GM12878 (cell line): ENCODE results near the gene SERINC5. TPM values are rescaled to one million over a fixed set of nuclear protein-coding genes. Genes with fewer than 3 reads are reported as not detected.

Experiments used
- ATAC-seq: fragments of 200-7000 bp; cut with Tn5 transposase; 3 replicates; pipeline ENCODE4 v1.9.1; 2020; ENCODE audit warnings: mild to moderate bottlenecking, moderate library complexity
- BruUV-seq: library from RNA; stranded (reverse); fragments of 400-500 nt; replicated peaks from 2 replicates; lab custom pipeline; 2021; lab: Mats Ljungman, UMichigan
- CTCF ChIA-PET: fragments of 300-600 bp; sonication (Branson Sonifier 250); formaldehyde crosslinking; extraction: SDS; loops from one replicate; lab custom pipeline; 2021; ENCODE audit warnings: inconsistent platforms; lab: Yijun Ruan, JAX
- POLR2A ChIA-PET: fragments of 350-600 bp; formaldehyde crosslinking; extraction: SDS; loops from one replicate; lab custom pipeline; 2021; ENCODE audit warnings: inconsistent platforms; lab: Charles Lee
- RAD21 ChIA-PET: fragments of 300-600 bp; sonication (Branson Sonifier 250); formaldehyde crosslinking; loops from one replicate; lab custom pipeline; 2023; ENCODE audit warnings: antibody characterized with exemption; ENCODE audit not compliant: unreplicated experiment; lab: Charles Lee
- SMC1A ChIA-PET: fragments of 300-600 bp; sonication (Branson Sonifier 250); formaldehyde crosslinking; loops from one replicate; lab custom pipeline; 2023; ENCODE audit not compliant: unreplicated experiment, uncharacterized antibody; lab: Charles Lee
- DNase-seq: peaks from one replicate; pipeline ENCODE4 v3.0.0-alpha.2; 2011; ENCODE audit warnings: low read depth, low spot score
- FAIRE-seq: peaks from 3 replicates; lab custom pipeline; 2011; peaks lifted over from hg19 to GRCh38; lab: Jason Lieb, UNC
- H2AFZ ChIP-seq: 2 replicates; pipeline ENCODE4 v1.6.0; 2011; ENCODE audit warnings: low read depth, low read length, control low read depth; ENCODE audit not compliant: control insufficient read depth
- H3K27ac ChIP-seq: 2 replicates; pipeline ENCODE4 v1.5.1; 2011; ENCODE audit warnings: control low read depth; ENCODE audit not compliant: control insufficient read depth, insufficient read depth
- H3K27me3 ChIP-seq, 2 experiments: replicated peaks in 1 of 2; 2 replicates each; pipeline versions ENCODE4 v1.6.0 to v1.6.1; 2011; ENCODE audit warnings: low read length in 1 of 2; ENCODE audit not compliant: control insufficient read depth in 2 of 2, insufficient read depth in 2 of 2
- H3K36me3 ChIP-seq, 2 experiments: 2 replicates each; pipeline ENCODE4 v1.5.1; 2011; ENCODE audit warnings: low read length in 1 of 2; ENCODE audit not compliant: control insufficient read depth in 2 of 2, insufficient read depth in 2 of 2
- H3K4me1 ChIP-seq: 2 replicates; pipeline ENCODE4 v1.6.1; 2011; ENCODE audit warnings: mild to moderate bottlenecking, low read length, moderate library complexity, mixed read lengths; ENCODE audit not compliant: control insufficient read depth, insufficient read depth
- H3K4me2 ChIP-seq: 2 replicates; pipeline ENCODE4 v1.6.0; 2011; ENCODE audit warnings: control low read depth; ENCODE audit not compliant: control insufficient read depth, insufficient read depth
- H3K4me3 ChIP-seq: fragments of 200-600 bp; sonication (generic); 2 replicates; pipeline ENCODE4 v1.5.1; 2016
- H3K79me2 ChIP-seq: 2 replicates; pipeline ENCODE4 v1.6.0; 2011; ENCODE audit warnings: low read length; ENCODE audit not compliant: control insufficient read depth, insufficient read depth
- H3K9ac ChIP-seq: 2 replicates; pipeline ENCODE4 v1.8.0; 2011; ENCODE audit warnings: low read length, control low read depth, mixed read lengths; ENCODE audit not compliant: control insufficient read depth, insufficient read depth
- H3K9me3 ChIP-seq: replicated peaks from 3 replicates; pipeline ENCODE4 v1.5.1; 2011; ENCODE audit warnings: mild to moderate bottlenecking, low read length; ENCODE audit not compliant: control insufficient read depth, insufficient read depth
- H4K20me1 ChIP-seq: 2 replicates; pipeline ENCODE4 v1.6.0; 2011; ENCODE audit not compliant: control insufficient read depth, insufficient read depth
- E2F8 ChIP-seq: fragments of 450-650 bp; IDR thresholded peaks from 2 replicates; pipeline ENCODE4 v1.6.1; 2018; ENCODE audit warnings: mild to moderate bottlenecking, low read depth, moderate library complexity; ENCODE audit not compliant: partially characterized antibody
- ELK1 ChIP-seq: IDR thresholded peaks from 2 replicates; pipeline ENCODE4 v1.6.1; 2012; ENCODE audit warnings: low read depth, low read length, improper control_type of control experiment
- HDGF ChIP-seq: fragments of 450-650 bp; IDR thresholded peaks from 2 replicates; pipeline ENCODE4 v1.6.1; 2016; ENCODE audit warnings: antibody characterized with exemption
- IRF3 ChIP-seq: fragments of 450-650 bp; IDR thresholded peaks from 2 replicates; pipeline ENCODE4 v1.6.1; 2014; ENCODE audit warnings: mild to moderate bottlenecking
- MTA2 ChIP-seq: fragments of 450-650 bp; IDR thresholded peaks from 2 replicates; pipeline ENCODE4 v1.6.1; 2016; ENCODE audit warnings: low read depth, mild to moderate bottlenecking, moderate library complexity
- MTA3 ChIP-seq: IDR thresholded peaks from 2 replicates; pipeline ENCODE4 v1.6.1; 2012; ENCODE audit warnings: low read length, inconsistent platforms, borderline replicate concordance
- NFYA ChIP-seq: IDR thresholded peaks from 2 replicates; pipeline ENCODE4 v1.6.1; 2011; ENCODE audit warnings: low read depth, mild to moderate bottlenecking, low read length, improper control_type of control experiment, borderline replicate concordance
- NRF1 ChIP-seq: conservative IDR thresholded peaks from 2 replicates; pipeline ENCODE4 v1.6.1; 2011; ENCODE audit warnings: mild to moderate bottlenecking, low read depth, low read length, improper control_type of control experiment
- RAD21 ChIP-seq: IDR thresholded peaks from 2 replicates; pipeline ENCODE4 v1.6.1; 2011; ENCODE audit warnings: mild to moderate bottlenecking, low read depth, low read length, moderate library complexity; ENCODE audit not compliant: insufficient read depth
- RAD51 ChIP-seq: fragments of 450-650 bp; IDR thresholded peaks from 2 replicates; pipeline ENCODE4 v1.6.1; 2016; ENCODE audit warnings: moderate library complexity, mild to moderate bottlenecking, inconsistent platforms
- RBBP5 ChIP-seq: fragments of 200-600 bp; sonication (generic); conservative IDR thresholded peaks from 2 replicates; pipeline ENCODE4 v1.6.1; 2016
- SIX5 ChIP-seq: IDR thresholded peaks from 2 replicates; pipeline ENCODE4 v1.6.1; 2011; ENCODE audit warnings: mild to moderate bottlenecking, low read depth, low read length, moderate library complexity; ENCODE audit not compliant: severe bottlenecking
- ZNF274 ChIP-seq: IDR thresholded peaks from one replicate; pipeline ENCODE4 v1.8.0; 2011; ENCODE audit not compliant: insufficient read length, insufficient read depth
- ZNF384 ChIP-seq: IDR thresholded peaks from 2 replicates; pipeline ENCODE4 v1.6.1; 2012; ENCODE audit warnings: low read depth, mild to moderate bottlenecking, low read length, improper control_type of control experiment, borderline replicate concordance
- WGBS: methylation state at CpG from one replicate; pipeline ENCODE4 v1.1.6; 2016; ENCODE audit warnings: low lambda C conversion rate; ENCODE audit not compliant: insufficient replicate concordance, insufficient coverage; ENCODE audit errors: missing lambda C conversion rate; 5-methylcytosine and 5-hydroxymethylcytosine counted together
- in situ Hi-C: fragments of 300-500 bp; cut with MboI; formaldehyde crosslinking; loops from 9 replicates; pipeline ENCODE4 v1.14.3; 2018; ENCODE audit warnings: mixed read lengths
- intact Hi-C: fragments of 100-400 bp; cut with micrococcal nuclease; formaldehyde crosslinking; loops from one replicate; pipeline ENCODE4 v1.14.2; 2022; ENCODE audit not compliant: unreplicated experiment
- polyA plus RNA-seq, 11 experiments: library from polyadenylated mRNA; depleted of rRNA in 4 of 11; unstranded in 6 of 11; stranded (reverse) in 5 of 11; fragments of >200 nt; fragmentation: Nextera tagmentation in 4 of 11; fragmentation: Illumina TruSeq in 1 of 11; extraction: Ambion mirVana in 4 of 11; extraction: Trizol in 1 of 11; gene quantifications; 1 replicate in 1 of 11; 2 replicates in 10 of 11; pipeline versions ENCODE4 v1.2.1 to v1.2.3, GENCODE V29; 2011 to 2016; ENCODE audit warnings: inconsistent platforms in 2 of 11, missing spikeins in 2 of 11, low read depth in 1 of 11
- total RNA-seq, 4 experiments: library from RNA; depleted of rRNA in 3 of 4; stranded (reverse); fragments of >200 nt in 3 of 4; fragmentation: Illumina TruSeq in 1 of 4; extraction: Trizol in 1 of 4; gene quantifications; 2 replicates each; pipeline versions ENCODE4 v1.2.1 to v1.2.3, GENCODE V29; 2013 to 2021

The SERINC5 gene
- total and polyA plus RNA-seq, 10 of the 15 experiments (the other 5 are each of a cell fraction or from before 2014, with no cell fraction given): 0.66 to 7.0 (median 2.8) TPM

DNA sequence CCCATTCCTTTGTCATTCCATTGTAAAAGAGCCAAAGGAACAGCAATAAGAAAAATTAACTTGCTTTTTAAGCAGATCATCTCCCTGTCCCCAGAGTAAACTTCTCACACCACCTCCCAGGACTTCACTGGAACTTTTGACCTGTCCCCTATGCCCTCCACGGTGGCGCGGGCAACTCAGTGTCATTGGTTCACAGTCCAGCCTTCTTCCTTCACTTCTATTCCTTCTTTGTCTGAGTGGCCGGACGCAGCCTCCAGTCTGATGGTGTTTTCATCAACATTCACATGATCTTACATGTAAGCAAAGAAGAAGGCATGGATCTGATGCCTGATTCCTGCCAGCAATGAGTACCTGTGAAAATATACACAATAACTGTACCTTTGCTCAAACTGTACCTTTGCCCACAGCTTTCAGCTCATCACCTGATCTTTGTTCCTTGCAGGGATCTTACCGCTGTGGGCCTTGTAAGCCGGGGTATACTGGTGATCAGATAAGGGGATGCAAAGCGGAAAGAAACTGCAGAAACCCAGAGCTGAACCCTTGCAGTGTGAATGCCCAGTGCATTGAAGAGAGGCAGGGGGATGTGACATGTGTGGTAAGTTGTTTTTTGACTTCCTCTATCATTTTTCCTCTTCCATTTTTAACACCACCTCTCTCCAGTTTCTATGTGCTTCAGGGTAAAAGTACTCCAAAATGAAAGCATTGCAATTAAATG, 188.2 kb downstream of the SERINC5 start:
- Histone ChIP-seq H3K36me3 (no peaks in the 10 kb centered on the region), H3K9me3 (no peaks in the 10 kb centered on the region), H3K9ac (no peak overlapping the region), H3K4me1 (peaks cover 12% of the 10 kb centered on the region), H3K79me2 (no peaks in the 10 kb centered on the region), H3K4me2 (no peak overlapping the region), H3K27me3 (no peaks in the 10 kb centered on the region)
- RAD21 ChIA-PET: no interaction called here
- 63% methylated on average over 8 of the region's 8 CpGs for WGBS
- FAIRE-seq (no peak), ATAC-seq (no peak)
- intact Hi-C loops: no loop called here
- CTCF ChIA-PET: interaction anchor here (1.2 to 1.6 kb wide), 2 partner anchors 16 to 24 kb away, joined by 4 to 7 read pairs; no protein-coding TSS in a partner anchor
- no peak for TF ChIP-seq HDGF
- no peak for TF ChIP-seq E2F8
- no peak for TF ChIP-seq NFYA
- TF ChIP-seq RAD51: no peak
- no peak for TF ChIP-seq ELK1
- TF ChIP-seq NRF1: no peak
- no peak for TF ChIP-seq ZNF384
- no peak for TF ChIP-seq ZNF274
- TF ChIP-seq SIX5: no peak
- no peak for TF ChIP-seq RBBP5
- TF ChIP-seq RAD21: no peak
- no peak for TF ChIP-seq MTA2
- TF ChIP-seq IRF3: no peak
- TF ChIP-seq MTA3: no peak
- TF ChIP-seq, all 136 proteins: peak for 0
- H4K20me1 ChIP-seq: no peaks in the 10 kb centered on the region
- ChIA-PET POLR2A (no interaction called here), SMC1A (interaction anchor here (1.1 to 1.2 kb wide), 2 partner anchors 21 to 24 kb away, joined by 3 read pairs; no protein-coding TSS in a partner anchor)
- H3K27ac ChIP-seq: no peak overlapping the region
- BruUV-seq: no TSS peak
- in situ Hi-C loops: no loop called here
- no peak overlapping the region for H3K4me3 ChIP-seq
- DNase-seq: no peak
- no peak overlapping the region for H2AFZ ChIP-seq
